CD4-positive, alpha-beta T cell treated with Interleukin-4 for 4 hours (primary cell): Measurements from ENCODE around the gene STARD8.
A peak's percentile ranks its signal among the peaks of the same experiment; 100 is the strongest.
"Not testable (repeated sequence)": the region's sequence is repeated elsewhere in the genome, so short reads cannot be mapped to it uniquely, and the experiment has no call there.

Experiments
- DNase-seq: peaks from one replicate; pipeline ENCODE4 v3.0.0-alpha.2; 2020

The STARD8 gene

GRCh38 chrX:68719181-68719903 lies 71.9 kb downstream of the STARD8 start:
- no peak for DNase-seq

- no peak for DNase-seq
Observed at GRCh38 chrX:68719904-68720614, 72.6 kb downstream of the STARD8 start.

GRCh38 chrX:68720851-68721250 lies 73.4 kb downstream of the STARD8 start:
- no peak for DNase-seq

- DNase-seq: no peak
Observed at GRCh38 chrX:68721546-68721945, 74.1 kb downstream of the STARD8 start.

GRCh38 chrX:68721991-68722860 lies 74.8 kb downstream of the STARD8 start:
- no peak for DNase-seq

GRCh38 chrX:68723491-68724155 lies 76.2 kb downstream of the STARD8 start:
- DNase-seq: no peak

- no peak for DNase-seq
Observed at GRCh38 chrX:68724531-68725020, 77.1 kb downstream of the STARD8 start.

- DNase-seq: no peak
Observed at GRCh38 chrX:68725756-68726365, 78.4 kb downstream of the STARD8 start.

GRCh38 chrX:68726366-68726765 lies 78.9 kb downstream of the STARD8 start:
- DNase-seq: no peak

GRCh38 chrX:68727696-68728095 lies 80.2 kb downstream of the STARD8 start:
- no peak for DNase-seq

- DNase-seq: no peak
Observed at GRCh38 chrX:68728186-68728585, 80.7 kb downstream of the STARD8 start.

- no peak for DNase-seq
Observed at GRCh38 chrX:68731254-68731653, 83.8 kb downstream of the STARD8 start.

- DNase-seq: peak; percentile 37
Observed at GRCh38 chrX:68732906-68733493, 85.5 kb downstream of the STARD8 start.

- DNase-seq: no peak
Observed at GRCh38 chrX:68735266-68735665, 87.8 kb downstream of the STARD8 start.

GRCh38 chrX:68741864-68742263 lies 94.4 kb downstream of the STARD8 start:
- not testable (repeated sequence) for DNase-seq

- no peak for DNase-seq
Observed at GRCh38 chrX:68743754-68744153, 96.3 kb downstream of the STARD8 start.

GRCh38 chrX:68746988-68747387 lies 99.5 kb downstream of the STARD8 start:
- DNase-seq: no peak

- DNase-seq: no peak
Observed at GRCh38 chrX:68748030-68748429, 100.6 kb downstream of the STARD8 start.

GRCh38 chrX:68749426-68749825 lies 102.0 kb downstream of the STARD8 start:
- no peak for DNase-seq

- no peak for DNase-seq
Observed at GRCh38 chrX:68750316-68750715, 102.8 kb downstream of the STARD8 start.

GRCh38 chrX:68751372-68751771 lies 103.9 kb downstream of the STARD8 start:
- DNase-seq: no peak

GRCh38 chrX:68753218-68753617 lies 105.8 kb downstream of the STARD8 start:
- DNase-seq: no peak
